ENCODE measurements around the gene TMEM244. TPM values are rescaled to one million over a fixed set of nuclear protein-coding genes. Genes with fewer than 3 reads are reported as not detected.

The TMEM244 gene
- total RNA-seq, 1 experiment from 2014 or later = not detected

DNA sequence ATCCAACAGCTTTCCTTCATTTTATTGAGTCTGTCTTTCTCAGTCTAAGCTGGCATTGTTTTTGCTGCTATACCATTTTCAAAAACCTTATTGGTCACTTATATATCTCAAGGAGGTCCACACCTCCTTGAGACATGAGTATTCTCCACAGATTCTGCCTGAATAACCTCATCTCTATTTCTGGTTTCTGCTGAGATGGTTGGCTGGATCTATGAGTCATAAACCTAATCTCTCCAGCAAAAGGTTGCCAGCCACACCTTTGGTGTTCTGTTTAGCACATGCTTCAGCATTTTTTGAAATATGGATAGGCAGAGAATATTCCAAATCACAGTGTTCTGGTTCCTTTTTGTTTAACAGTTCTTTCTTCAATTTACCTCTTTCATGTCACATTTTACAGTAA is 40.8 kb upstream of the TMEM244 start:
- H3K4me1 Mint-ChIP-seq = peaks cover 3% of the 10 kb centered on the region
- 0 out of 2 replicates have a peak, but pooled peaks cover 3% of the 10 kb centered on the region for H3K9me3 Mint-ChIP-seq
- TF ChIP-seq SMAD4 (CRISPR knock-in tag; IDR thresholded peaks at IDR 0.05) (no peak), NR2C2 (CRISPR knock-in tag; IDR thresholded peaks at IDR 0.05) (no peak), ZNF317 (CRISPR knock-in tag; IDR thresholded peaks at IDR 0.05; ENCODE audit: borderline replicate concordance, low read depth) (no peak)
- TF ChIP-seq, protein P1, sequence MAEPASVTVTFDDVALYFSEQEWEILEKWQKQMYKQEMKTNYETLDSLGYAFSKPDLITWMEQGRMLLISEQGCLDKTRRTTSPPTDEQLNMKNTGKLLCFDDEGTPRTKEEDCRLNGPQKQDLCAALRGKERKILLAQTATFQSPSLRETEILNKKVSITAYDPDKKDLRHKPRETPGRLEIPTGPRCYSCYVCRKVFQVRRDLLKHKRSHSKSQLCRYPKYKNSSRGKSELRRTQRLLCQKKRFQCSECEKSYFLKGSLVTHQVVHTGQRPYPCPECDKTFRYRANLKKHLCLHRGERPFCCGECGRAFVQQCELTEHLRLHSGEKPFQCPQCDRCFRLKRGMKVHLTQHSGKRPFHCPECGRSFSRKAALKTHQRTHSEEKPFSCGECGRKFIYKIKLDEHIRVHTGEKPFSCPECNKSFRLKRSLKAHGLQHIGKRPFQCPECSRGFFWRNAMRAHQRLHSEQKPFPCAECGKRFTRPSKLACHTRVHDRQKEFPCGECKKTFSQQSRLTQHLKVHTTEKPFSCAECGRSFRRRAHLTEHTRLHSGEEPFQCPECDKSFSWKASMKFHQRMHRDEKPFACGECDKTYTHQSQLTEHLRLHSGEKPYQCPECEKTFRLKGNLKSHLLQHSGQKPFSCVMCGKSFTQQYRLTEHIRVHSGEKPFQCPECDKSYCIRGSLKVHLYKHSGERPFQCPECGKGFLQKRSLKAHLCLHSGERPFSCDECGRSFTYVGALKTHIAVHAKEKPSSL (CRISPR knock-in tag; conservative IDR thresholded peaks at IDR 0.05) = no peak
- no peak for ATAC-seq
- DNase-seq (ENCODE audit: low spot score) = no peak
- no peak overlapping the region for H3K27ac Mint-ChIP-seq
- POLR2A ChIA-PET = no interaction called here
- CTCF ChIA-PET = no interaction called here
- H3K27me3 Mint-ChIP-seq (ENCODE audit: low read depth) = no peaks in the 10 kb centered on the region
- H3K36me3 Mint-ChIP-seq = no peaks in the 10 kb centered on the region
- no peak overlapping the region for H3K4me3 Mint-ChIP-seq

DNA sequence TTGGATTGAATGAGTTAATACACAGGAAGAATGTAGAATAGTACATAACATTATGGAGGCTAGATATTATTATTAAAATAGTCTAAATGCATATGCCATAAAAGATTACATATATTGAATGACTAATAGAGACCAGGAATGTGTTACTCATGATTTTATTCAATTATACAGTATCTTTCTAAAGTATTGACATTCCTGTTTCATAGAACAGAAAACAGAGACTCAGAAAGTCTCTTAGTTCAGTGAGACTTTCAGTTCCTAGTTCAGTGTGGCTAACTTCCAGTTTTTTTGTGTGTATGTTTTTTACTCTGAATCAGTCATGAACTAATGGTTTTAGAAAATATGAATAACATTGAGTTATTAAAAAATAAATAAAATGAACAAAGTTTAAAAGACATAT is 34.6 kb upstream of the TMEM244 start:
- no peaks in the 10 kb centered on the region for H3K4me1 Mint-ChIP-seq
- TF ChIP-seq, protein P2, sequence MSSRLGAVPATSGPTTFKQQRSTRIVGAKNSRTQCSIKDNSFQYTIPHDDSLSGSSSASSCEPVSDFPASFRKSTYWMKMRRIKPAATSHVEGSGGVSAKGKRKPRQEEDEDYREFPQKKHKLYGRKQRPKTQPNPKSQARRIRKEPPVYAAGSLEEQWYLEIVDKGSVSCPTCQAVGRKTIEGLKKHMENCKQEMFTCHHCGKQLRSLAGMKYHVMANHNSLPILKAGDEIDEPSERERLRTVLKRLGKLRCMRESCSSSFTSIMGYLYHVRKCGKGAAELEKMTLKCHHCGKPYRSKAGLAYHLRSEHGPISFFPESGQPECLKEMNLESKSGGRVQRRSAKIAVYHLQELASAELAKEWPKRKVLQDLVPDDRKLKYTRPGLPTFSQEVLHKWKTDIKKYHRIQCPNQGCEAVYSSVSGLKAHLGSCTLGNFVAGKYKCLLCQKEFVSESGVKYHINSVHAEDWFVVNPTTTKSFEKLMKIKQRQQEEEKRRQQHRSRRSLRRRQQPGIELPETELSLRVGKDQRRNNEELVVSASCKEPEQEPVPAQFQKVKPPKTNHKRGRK (CRISPR knock-in tag; IDR thresholded peaks at IDR 0.05; ENCODE audit: borderline replicate concordance) = no peak
- no peaks in the 10 kb centered on the region for H3K27me3 Mint-ChIP-seq (ENCODE audit: low read depth)
- CTCF ChIA-PET = interaction anchor here (2.1 kb wide), 1 partner anchor 126 kb away, joined by 6 read pairs; no protein-coding TSS in a partner anchor
- H3K4me3 Mint-ChIP-seq = no peak overlapping the region
- ATAC-seq (no peak), DNase-seq (ENCODE audit: low spot score) (no peak)
- POLR2A ChIA-PET = no interaction called here
- H3K36me3 Mint-ChIP-seq = no peaks in the 10 kb centered on the region
- no peak overlapping the region for H3K27ac Mint-ChIP-seq
- H3K9me3 Mint-ChIP-seq = no peaks in the 10 kb centered on the region

DNA sequence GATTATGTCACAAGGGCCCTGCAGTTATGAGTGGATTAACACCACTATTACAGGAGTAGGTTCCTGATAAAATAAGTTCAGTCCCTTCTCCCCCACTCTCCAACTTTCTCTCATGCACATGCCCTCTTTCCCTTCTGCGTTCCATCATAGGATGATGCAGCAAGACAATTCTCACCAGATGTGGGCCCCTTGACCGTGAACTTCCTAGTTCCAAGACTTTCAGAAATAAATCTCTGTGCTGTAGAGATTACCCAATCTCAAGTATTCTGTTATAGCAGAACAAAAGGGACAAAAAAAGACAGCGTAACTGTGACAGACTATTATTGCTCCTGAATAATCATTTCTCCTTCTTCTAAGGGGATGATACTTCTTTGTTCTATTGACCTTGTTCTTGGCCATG is 33.8 kb upstream of the TMEM244 start:
- Mint-ChIP-seq H3K4me3 (no peak overlapping the region), H3K9me3 (no peaks in the 10 kb centered on the region), H3K27ac (no peak overlapping the region; the same call in 1 of the 2 replicates), H3K27me3 (ENCODE audit: low read depth) (no peaks in the 10 kb centered on the region), H3K4me1 (no peaks in the 10 kb centered on the region), H3K36me3 (no peaks in the 10 kb centered on the region)
- DNase-seq (ENCODE audit: low spot score) = no peak
- ChIA-PET POLR2A (no interaction called here), CTCF (interaction anchor here (2.1 kb wide), 1 partner anchor 126 kb away, joined by 6 read pairs; no protein-coding TSS in a partner anchor)
- ATAC-seq = no peak
- no peak for TF ChIP-seq NFATC4 (CRISPR knock-in tag; IDR thresholded peaks at IDR 0.05)
- TF ChIP-seq JAZF1 (CRISPR knock-in tag; IDR thresholded peaks at IDR 0.05) = no peak
- TF ChIP-seq, protein P3, sequence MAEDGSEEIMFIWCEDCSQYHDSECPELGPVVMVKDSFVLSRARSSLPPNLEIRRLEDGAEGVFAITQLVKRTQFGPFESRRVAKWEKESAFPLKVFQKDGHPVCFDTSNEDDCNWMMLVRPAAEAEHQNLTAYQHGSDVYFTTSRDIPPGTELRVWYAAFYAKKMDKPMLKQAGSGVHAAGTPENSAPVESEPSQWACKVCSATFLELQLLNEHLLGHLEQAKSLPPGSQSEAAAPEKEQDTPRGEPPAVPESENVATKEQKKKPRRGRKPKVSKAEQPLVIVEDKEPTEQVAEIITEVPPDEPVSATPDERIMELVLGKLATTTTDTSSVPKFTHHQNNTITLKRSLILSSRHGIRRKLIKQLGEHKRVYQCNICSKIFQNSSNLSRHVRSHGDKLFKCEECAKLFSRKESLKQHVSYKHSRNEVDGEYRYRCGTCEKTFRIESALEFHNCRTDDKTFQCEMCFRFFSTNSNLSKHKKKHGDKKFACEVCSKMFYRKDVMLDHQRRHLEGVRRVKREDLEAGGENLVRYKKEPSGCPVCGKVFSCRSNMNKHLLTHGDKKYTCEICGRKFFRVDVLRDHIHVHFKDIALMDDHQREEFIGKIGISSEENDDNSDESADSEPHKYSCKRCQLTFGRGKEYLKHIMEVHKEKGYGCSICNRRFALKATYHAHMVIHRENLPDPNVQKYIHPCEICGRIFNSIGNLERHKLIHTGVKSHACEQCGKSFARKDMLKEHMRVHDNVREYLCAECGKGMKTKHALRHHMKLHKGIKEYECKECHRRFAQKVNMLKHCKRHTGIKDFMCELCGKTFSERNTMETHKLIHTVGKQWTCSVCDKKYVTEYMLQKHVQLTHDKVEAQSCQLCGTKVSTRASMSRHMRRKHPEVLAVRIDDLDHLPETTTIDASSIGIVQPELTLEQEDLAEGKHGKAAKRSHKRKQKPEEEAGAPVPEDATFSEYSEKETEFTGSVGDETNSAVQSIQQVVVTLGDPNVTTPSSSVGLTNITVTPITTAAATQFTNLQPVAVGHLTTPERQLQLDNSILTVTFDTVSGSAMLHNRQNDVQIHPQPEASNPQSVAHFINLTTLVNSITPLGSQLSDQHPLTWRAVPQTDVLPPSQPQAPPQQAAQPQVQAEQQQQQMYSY (CRISPR knock-in tag; IDR thresholded peaks at IDR 0.05) = no peak
- TF ChIP-seq, protein P4, sequence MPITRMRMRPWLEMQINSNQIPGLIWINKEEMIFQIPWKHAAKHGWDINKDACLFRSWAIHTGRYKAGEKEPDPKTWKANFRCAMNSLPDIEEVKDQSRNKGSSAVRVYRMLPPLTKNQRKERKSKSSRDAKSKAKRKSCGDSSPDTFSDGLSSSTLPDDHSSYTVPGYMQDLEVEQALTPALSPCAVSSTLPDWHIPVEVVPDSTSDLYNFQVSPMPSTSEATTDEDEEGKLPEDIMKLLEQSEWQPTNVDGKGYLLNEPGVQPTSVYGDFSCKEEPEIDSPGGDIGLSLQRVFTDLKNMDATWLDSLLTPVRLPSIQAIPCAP (CRISPR knock-in tag; IDR thresholded peaks at IDR 0.05) = no peak
- TF ChIP-seq, protein P5, sequence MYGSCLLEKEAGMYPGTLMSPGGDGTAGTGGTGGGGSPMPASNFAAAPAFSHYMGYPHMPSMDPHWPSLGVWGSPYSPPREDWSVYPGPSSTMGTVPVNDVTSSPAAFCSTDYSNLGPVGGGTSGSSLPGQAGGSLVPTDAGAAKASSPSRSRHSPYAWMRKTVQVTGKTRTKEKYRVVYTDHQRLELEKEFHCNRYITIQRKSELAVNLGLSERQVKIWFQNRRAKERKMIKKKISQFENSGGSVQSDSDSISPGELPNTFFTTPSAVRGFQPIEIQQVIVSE (CRISPR knock-in tag; IDR thresholded peaks at IDR 0.05; ENCODE audit: borderline replicate concordance) = no peak
- TF ChIP-seq, protein P6, sequence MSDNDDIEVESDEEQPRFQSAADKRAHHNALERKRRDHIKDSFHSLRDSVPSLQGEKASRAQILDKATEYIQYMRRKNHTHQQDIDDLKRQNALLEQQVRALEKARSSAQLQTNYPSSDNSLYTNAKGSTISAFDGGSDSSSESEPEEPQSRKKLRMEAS (CRISPR knock-in tag; IDR thresholded peaks at IDR 0.05) = no peak
- no peak for TF ChIP-seq PRRX2 (CRISPR knock-in tag; IDR thresholded peaks at IDR 0.05)
- no peak for TF ChIP-seq SP1 (CRISPR knock-in tag; conservative IDR thresholded peaks at IDR 0.05)
